ENCODE measurements around the gene SLC29A4.

The SLC29A4 gene

DNA sequence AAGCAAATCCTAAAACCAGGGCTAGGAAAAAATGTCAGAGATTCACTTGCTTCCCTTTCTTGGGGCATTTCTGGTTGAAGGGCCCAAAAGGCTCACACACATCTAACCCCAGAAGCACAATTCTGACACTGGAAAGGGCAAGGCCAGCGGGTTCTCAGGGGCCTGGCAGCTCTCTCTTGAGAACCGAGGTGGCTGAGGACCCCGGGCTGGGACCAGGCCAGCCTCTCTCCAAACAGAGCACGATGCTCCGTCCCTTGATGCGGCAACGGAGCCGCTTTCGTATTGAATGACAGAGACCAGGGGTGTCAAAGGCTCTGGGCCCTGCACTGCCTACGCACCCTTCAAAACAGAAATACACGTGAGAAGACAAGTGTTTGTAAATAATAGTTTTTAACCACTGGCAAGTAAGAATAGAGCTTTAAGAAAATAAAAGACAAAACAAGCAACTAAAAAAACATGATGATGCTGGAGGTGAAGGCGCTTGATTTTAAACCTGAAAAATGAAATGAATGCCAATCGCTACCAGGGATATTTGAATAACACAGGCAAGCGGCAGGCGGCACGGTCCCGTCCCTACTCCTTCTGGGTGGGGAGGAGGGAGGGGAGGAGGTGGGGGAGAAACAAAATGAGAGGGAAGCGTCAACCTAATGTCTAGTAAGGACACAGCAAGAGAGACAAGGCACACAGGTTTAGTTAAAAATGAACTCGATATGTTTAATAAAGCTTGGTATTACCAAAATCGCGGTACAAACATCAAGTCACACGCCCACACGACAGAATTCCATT, 68.0 kb downstream of the SLC29A4 start:
- Histone ChIP-seq H3K9me3 (ENCODE audit: low read length) (peaks cover 3% of the 10 kb centered on the region), H2AFZ (ENCODE audit: low read depth, low read length) (no peak overlapping the region), H3K4me1 (ENCODE audit: insufficient read depth, low read length) (no peaks in the 10 kb centered on the region), H3K36me3 (ENCODE audit: insufficient read depth, low read length) (peaks cover 67% of the 10 kb centered on the region), H3K4me3 (ENCODE audit: low read length) (no peak overlapping the region), H3K27me3 (ENCODE audit: insufficient read depth, low read length) (no peaks in the 10 kb centered on the region)

DNA sequence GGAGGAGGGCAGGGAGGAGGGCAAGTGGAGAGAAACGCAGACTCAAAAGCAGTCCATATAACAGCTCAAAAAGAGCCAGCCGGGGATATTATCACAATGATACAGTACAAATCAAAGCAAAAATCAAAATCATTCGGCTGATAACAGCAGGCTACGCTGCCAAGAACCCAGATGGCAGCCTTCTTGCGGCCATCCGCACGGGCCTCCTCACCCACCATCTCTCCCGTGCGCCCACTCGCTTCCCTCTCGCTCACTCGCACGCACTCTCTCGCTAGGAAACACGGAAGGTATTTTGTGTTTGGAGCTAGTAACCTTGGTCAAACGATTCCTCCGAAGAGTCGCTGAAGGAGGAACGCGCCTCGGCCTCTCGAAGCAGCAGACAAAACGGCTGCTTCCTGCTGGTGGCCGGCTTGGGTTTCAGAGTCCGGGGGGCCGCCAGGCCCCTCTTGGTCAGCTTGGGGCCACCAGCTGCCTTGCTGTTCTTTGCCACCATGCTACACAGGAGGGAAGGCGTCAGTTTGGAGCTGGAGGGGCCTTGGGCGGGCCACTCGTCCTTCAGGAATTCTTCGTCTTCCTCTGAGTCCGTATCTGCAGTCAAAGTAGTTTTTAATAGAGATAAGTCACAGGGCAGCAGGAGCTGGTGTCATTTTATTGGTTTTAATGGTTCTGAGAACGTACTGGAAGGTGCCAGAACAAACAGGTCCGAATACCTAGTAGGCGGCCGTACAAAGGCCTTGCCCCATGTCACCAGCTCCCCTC, 68.9 kb downstream of the SLC29A4 start:
- Histone ChIP-seq H2AFZ (ENCODE audit: low read depth, low read length) (no peak overlapping the region), H3K27me3 (ENCODE audit: insufficient read depth, low read length) (no peaks in the 10 kb centered on the region), H3K4me3 (ENCODE audit: low read length) (no peak overlapping the region), H3K4me1 (ENCODE audit: insufficient read depth, low read length) (no peaks in the 10 kb centered on the region), H3K36me3 (ENCODE audit: insufficient read depth, low read length) (peaks cover 67% of the 10 kb centered on the region), H3K9me3 (ENCODE audit: low read length) (peaks cover 3% of the 10 kb centered on the region)

DNA sequence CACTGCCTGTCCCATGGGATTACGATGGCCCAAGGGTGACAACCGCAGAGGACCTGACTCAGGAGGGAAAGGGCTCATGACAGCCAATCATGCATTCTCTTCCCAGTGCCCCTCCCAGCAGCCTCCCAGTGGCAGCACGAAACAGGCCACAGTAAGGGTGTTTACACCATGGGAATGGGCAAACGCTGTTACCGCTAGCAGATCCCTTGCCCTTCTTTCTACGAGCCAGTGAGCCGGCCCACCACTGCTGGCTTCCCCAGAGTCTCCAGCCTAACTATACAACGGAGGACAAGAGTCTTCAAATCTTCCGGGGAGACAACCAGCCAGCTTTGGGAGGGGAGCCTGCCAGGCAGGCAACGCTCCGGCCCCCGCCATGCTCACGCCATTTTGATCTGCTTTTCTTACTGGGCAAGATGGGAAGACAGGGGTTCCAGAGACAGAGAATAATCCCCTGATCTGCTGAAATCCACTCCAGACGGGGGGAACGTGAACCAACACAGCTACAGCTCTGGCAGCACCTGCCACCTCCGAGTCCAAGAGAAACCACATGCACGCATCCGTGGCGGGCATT, 69.8 kb downstream of the SLC29A4 start:
- H3K36me3 ChIP-seq (ENCODE audit: insufficient read depth, low read length), result peaks cover 72% of the 10 kb centered on the region

DNA sequence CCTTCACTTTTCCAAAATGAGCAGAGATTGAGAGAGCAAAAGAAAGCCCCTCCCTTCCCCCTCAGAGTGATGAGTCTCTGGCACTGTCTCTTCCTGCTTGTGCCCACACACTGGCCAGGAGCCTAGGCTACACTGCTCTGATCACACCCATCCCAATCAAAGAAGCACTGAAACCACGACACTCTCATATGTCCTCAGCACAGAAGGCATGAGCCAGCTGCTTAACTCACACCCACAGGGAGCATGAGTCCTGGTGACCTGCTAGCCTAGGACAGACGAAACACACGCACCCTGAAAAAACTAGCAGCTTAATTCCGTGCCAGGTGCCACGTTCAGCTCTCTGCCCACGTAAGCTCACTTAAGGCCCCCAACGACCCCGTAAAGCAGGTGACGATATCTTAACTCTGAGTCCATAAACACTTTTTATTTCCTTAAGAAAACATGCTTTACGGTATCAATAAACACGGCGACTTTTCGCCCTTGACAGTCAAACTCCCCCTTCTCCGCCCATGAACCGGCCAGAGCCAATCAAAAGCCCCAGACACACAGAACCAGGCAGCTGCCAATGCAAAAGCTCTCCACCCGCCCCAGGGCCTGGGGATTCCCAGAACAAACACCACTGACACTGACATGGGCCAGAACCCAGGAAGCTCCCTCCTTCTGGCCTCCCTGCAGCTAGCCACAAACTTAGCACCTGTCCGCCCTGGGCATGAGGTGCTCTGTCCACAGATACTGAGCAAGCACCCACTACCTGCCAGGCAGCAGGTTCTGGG, 71.9 kb downstream of the SLC29A4 start:
- Histone ChIP-seq H3K36me3 (ENCODE audit: insufficient read depth, low read length) (peaks cover 81% of the 10 kb centered on the region), H2AFZ (ENCODE audit: low read depth, low read length) (no peak overlapping the region), H3K9me3 (ENCODE audit: low read length) (peaks cover 3% of the 10 kb centered on the region), H3K4me3 (ENCODE audit: low read length) (no peak overlapping the region), H3K27me3 (ENCODE audit: insufficient read depth, low read length) (no peaks in the 10 kb centered on the region), H3K4me1 (ENCODE audit: insufficient read depth, low read length) (no peaks in the 10 kb centered on the region)

More for the DNA sequence above, 69.8 kb downstream of the SLC29A4 start:
- no peak overlapping the region for H2AFZ ChIP-seq (ENCODE audit: low read depth, low read length)
- H3K27me3 ChIP-seq (ENCODE audit: insufficient read depth, low read length), result no peaks in the 10 kb centered on the region
- peaks cover 3% of the 10 kb centered on the region for H3K9me3 ChIP-seq (ENCODE audit: low read length)
- no peaks in the 10 kb centered on the region for H3K4me1 ChIP-seq (ENCODE audit: insufficient read depth, low read length)
- H3K4me3 ChIP-seq (ENCODE audit: low read length), result no peak overlapping the region
